Right lung (tissue), 5 donors: ENCODE data around the gene SH3BP2. TPM values are rescaled to one million over a fixed set of nuclear protein-coding genes. Genes with fewer than 3 reads are reported as not detected.
A peak's percentile ranks its signal among the peaks of the same experiment; 100 is the strongest.

ENCODE experiments used
- DNase-seq, 2 donors: peaks; one replicate each; pipeline ENCODE4 v3.0.0-alpha.2; 2013
- polyA plus RNA-seq, 5 donors: library from polyadenylated mRNA; unstranded; fragments of 120-200 nt; gene quantifications; one replicate each; pipeline versions ENCODE4 v1.2.1 to v1.2.3, GENCODE V29; 2013; ENCODE audit warnings: inconsistent platforms in 1 of 5, low replicate concordance in 1 of 5; ENCODE audit not compliant: insufficient read length in 5 of 5, insufficient read depth in 1 of 5

The SH3BP2 gene
- polyA plus RNA-seq, 5 donors, result 33.2 to 59.8 (median 47.8) TPM

DNA sequence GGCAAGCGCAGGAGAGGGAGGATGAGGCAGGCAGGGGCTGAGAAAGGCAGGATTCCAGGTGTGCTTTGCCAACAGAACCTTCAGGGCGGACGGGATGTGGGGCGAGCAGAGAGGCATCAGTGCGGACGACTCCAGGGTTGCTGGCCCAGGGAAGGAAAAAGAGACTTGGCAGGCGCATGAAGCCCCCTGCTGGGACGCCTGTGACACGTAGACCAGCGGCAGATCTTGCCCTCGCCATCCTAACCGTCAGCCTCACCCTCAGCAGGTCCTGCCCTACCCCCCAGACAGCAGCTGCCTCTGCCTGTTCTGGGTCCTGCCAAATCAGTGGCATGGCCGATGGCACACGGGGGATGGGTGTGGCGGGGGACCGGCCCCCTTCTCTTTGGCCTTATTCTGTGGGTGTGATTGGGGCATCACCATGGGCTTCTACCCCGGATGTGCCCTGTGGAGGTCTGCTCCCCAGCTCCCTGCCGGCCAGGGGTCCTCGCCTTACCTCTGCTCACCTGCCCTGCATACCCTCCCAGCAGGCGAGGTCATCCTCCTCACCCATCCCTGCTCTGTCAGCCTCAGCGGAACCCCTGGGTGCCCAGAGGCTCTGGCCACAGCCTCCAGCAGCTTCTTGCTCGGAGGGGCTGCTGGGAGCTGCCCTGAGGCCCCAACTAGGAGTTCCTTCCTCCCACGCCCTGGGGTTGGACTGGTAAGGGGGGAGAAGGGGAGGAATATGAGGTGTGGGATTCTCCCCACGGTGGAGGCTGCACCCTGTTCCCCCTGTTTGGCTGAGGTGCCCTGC lies 2.9 kb upstream of the SH3BP2 start:
- DNase-seq, result no peak

DNA sequence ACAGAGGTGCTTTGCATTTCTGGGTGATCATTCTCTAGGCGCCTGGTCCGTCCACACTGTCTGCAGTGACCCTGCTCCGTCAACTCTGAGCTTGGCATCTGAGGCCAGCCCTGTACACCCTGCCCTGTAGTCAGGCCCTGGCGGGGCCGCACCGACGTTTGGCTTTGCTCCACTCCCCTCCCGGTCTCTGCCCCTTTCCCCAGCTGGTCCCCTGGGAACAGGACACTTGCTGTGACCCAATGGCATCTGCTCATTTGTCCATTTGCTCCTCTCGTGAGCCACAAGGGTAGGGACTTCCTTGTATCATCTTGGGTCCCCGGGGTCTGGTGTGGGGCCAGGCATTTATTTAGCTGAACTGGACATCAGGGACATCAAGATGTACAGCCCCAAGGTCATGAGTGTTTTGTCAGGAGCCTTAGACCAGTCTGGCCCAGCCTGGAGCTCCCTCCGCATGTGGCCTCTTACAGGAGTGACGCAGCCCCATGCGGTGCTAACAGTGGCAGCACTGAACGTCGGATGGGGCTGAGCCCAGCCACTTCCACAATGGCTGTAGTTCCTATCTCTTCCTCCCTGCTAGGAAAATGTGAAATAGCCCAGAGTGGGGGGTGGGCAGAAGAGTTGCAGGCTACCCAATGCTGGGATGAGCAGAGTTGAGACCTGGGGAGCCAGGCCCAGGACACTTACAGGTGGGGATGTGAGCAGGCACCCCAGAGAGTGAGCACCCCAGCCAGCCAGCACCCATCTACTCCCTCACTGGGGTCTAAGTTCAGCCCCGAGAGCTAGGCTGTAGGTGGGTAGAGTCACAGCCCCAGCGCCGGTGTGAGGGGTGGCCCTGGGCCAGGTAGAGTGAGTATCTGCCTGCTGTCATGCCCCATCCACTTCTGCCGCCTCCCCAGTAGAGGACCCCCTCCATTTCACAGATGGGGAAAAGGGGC lies 2.0 kb upstream of the SH3BP2 start:
- DNase-seq, result no peak

DNA sequence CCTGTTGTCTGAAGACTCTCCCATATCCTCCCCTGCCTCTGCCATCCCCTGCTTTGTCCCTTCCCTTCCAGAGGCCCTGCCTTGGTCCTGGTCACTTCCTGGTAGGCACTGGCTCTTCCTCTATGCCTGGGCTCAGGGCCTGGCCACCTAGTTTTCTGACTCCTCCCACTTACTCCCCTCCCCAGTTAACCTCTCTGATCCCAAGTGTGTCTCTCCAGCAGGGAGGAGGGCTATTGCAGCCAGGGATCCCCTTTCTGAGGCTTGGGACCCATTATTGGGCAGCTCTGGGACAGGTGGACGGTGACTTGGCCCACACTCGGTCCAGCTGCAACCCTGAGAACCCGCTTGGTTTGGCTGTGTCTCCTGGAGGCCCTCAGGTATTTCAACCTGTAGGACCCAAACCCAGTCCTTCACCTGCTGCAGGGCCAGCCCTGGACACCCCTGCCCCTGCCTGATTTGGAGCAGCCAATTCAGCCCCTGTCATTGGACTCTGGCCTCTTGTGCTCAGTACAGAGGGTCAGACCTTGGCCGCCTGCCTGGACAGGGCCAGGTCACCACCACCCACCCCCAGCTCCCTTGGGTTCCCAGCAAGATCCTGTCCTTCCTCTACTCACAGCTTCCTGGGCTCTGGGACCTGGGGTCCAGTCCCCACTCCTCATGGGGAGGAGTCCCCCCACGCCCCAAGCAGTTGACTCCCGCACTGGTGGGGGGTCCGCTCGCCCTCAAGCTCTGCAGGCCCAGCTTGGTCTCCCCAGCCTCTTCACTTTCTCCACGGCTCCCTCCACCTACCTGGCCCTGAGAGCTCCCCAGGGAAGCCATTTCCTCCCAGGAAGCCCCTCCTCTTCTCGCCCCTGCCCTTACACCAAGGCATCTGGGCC lies 1.1 kb upstream of the SH3BP2 start:
- DNase-seq, result no peak

DNA sequence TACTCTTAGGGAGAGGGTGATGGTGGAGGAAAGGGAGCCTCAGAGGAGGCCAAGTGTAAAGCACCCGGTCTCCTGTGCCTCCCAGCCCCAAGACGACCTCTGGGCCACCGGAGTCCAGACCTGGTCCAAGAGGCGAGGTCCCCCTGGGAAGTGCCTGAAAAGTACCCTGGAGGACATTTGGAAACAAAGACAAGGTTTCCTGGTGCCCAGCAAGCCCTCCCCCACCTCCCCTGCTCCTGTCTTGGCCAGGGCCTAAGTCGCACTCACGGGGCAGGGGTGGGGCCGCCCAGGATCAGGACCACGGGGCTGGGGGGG lies 532 bp upstream of the SH3BP2 start:
- no peak for DNase-seq

DNA sequence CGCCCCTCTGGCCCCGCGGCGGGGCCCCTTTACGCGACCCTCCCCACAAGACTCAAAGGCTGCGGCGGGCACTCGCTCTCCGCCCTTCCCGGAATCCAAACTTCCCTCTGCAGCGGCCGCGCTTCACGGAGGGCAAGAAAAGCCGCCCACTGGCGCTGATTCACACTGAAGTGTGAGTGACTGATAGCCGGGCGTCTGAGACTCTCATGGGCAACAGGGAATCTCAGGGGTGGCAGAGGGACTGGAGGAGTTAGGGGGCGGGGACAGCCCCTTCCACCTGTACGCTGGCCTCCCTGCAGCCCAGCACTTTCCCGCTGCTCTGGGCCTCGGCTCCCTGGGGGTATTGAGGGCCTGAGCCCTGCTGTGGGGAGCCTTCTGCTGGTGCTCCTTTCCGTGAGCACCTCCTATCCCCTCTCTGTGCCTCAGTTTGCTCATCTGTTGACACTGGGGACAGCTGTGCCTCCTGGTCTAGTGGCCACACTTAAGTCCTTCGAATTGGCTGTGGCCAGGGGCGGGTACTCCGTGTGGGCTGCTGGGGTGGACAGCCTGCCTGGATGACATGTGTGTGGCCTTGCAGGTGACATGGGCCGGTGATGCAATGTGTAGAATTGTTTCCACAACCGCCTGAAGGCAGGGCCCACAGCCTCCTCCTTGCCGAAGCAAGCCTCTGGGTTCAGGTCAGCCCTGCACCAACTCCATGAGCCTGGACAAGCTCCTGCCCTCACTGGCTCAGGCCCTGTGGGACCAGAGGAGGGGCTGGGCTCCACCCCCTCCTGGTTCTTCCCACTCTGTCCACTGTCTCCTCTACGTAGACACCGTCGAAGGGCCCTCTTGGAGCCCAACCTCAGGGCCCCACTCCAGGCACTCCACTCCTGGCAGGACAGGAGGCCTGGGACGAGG lies 951 bp downstream of the SH3BP2 start:
- DNase-seq, result no peak

DNA sequence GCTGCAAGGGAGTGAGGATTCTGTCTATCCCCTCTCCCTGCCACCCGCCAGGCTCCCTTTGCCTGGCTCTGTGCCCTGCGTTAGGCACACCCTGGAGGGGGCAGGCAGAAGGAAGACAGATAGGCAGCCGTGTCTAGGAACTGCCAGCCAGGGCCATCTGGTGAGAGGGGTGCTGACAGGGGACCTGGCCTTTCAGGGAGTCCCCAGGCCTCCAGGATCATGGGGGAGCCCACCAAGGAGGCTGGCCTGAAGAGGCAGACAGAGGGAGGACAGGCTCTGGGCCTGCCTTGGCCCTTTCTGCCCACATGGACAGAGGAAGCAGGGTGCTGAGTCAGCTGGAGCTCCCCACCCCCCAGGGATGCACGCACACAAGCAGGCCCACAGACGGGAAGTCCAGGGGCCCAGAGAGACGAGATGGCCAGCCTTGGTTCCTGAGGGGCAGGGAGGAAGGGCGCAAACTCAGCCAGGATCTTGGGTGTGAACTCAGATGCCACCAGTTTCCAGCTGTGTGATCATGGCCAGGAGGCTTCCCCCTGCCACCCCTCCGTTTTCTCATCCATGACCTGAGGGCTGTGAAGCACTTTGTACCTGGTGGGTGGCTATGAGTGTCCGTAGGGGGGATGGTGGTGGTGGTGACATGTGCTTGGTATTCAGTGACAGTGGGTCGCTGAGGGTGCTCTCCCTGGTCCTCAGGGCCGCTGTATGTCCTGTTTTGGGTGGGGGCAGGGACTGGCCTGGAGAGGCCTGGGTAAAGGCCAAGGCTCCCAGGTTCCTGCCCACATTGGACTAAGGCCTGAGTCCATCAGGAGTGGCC lies 1.8 kb downstream of the SH3BP2 start:
- no peak for DNase-seq

DNA sequence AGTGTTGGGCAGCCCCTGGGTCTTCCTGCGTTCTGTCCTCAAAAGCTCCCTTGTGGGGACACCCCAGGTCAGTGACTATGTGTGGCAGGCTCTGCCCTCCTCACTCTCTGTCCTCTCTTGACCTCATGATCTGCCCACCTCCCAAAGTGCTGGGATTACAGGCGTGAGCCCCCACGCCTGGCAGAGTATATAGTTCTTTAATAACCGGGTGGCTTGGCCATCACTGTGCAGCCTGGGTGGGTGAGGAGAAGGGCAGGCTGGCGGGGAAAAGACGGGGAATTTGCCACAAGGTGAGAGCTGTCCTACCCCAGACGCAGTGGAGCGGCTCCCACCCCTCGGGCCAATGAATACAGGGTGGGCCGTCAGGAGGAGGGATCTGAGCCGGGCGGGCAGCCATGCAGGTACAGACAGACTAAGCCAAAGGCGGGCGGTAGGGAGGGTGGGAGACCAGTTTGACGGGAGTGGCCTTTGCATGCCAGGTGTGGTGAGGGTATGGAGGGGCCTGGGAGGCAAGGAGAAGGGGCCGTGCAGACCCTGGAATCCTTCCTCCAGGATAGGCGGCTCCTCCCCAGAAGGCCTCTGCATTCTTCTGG lies 2.5 kb downstream of the SH3BP2 start:
- DNase-seq, result no peak

DNA sequence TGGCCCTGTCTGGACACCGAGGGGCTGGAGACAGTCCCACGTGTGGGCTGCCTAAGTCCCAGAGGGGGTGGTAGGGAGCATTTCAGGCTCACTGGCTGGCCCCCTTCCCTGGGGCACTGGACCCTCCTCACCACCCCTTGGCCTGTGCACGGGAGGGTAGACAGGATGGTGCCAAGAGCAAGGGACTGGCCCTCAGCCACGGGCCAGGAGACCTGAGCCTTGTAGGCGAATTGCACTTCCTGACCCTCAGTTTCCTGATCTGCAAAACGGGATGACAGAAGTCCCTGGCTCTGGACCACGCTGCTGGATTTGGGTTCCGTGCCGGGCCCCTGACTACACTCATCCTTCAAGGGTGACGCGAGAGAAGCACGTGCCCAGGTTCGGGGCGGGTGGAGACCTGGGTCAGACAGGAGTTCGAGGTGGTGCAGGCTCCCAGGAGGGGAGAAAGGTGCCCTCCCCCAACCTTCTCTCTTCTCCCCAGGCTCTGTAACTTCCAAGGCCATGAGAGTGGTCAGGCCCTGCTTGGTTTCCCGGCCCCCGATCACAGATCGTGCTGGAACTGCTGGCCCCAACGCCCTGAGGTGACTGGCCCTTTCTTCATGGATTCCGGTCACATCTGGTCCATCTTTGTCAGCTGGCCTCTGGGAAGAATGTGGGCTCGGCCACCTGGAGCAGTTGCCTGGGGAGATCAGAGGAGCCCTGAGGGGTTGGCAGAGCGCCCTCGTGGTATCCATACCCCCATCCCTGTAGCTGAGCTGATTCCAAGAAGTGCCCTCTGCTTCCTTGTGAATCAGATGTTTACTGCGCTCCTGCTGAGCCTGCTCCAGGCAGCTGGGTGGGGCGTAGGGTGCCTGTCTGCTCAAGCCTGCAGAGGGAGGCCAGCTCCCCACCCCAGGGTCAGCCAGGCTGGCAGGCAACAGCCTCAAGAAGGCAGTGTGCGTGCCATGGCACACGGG lies 3.3 kb downstream of the SH3BP2 start:
- no peak for DNase-seq

DNA sequence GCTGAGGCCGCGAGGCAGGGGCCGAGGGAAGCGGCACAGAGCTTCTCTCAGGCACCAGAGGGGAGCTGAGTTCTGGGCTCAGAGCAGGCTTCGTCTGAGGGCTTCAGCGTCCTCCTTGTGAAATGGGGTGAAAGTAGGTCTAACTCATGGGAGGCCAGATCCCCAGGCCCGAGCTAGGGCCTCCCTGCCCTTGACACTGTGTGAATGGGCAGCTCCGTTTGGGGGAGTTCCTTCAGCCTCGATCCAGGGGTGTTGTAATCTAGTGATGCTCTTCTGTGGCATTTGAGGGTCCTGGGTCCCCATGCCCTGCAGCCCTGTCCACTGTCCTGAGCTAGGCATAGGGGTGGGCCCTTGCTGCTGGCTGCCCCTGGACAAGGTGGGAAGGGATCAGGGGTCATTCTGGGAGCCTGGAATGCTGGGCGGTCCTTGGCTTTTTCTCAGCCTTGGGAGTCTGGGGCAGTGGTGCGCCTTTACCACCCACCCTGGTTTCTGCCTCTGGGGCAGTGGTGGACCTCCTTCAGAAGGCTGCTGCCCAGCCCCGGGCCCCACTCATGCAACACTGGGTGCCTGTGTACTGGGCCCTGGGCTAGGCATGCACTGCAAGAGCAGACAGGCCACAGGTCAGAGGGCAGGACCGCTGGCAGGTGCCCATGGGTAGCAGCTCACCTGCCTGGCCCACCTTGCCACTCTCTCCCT lies 4.1 kb downstream of the SH3BP2 start:
- no peak for DNase-seq

DNA sequence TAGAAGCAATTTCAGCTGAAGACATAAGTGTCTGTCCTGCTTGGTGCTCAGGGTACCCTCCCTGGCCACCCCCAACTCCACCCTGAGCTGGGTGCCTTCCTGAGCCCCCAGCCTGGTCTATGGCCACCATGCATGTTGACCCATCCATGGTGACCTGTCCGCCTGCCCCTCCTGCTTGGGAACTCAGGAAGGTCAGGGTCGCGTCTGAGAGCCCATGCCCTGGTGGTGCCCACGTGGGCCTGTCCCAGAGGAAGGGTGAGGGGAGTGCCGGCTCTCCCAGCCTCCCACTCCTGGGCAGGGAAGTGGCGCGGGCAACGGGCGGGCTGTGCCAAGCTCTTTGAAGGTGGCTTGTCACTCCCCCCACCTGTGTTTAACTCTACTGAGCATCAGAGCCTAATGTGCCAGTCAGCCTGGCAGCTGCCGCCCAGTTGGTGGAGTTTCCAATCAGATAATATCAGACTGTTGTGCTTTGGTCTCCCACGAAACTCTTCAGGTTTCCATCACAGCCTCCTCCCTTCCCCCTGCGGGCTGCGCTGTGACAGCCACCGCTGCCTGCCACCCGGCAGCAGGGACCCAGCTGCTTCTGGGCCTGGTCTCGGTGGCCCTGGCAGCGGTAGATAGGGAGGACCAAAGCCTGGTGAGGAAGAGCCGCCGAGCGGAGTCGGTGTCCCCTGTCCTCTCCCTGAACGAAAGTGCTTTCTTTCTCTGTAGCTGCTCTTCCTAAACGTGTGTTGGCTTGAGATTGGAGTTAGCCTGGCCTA lies 4.8 kb downstream of the SH3BP2 start:
- no peak for DNase-seq

DNA sequence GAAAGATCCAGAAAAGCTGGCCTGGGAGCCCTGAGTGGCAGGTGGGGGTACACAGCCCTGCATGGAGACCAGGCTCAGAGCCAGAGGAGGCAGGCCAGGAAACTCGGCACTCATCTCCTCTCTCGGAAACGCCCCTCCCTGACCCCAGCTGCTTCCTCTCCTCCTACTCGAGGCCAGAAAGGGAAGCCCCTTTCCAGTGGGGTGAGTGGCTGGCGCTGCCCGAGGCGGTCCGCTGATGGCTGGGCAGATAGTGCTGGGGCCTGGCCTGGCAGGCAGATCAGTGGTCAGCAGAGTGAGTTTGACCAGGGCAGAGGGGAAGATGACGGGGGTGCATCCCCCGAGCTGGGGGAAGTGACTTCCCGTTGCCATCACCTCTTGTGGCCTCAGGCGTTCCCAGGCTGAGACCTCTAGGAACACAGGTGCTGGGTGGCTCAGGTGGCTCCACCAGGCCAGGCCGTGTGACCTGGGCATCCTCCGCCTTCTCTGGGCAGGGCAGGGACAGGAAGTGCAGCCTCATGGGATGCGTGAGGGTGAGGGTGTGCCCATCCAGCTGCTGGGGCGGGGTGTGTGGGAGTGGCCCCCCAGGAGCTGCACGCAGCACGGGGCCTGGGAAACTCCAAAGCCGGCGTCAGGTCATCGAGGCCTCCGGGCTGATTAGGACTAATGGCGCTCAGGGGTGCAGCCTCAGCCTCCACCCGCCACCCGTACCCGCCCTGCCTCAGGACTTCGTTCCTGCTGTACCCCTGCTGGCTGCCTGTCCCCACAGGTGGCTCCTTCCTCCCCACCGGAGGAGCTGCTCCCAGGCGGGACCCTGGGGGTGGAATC lies 5.7 kb downstream of the SH3BP2 start:
- DNase-seq, result peak in 1 of 2 donors; percentile 68

DNA sequence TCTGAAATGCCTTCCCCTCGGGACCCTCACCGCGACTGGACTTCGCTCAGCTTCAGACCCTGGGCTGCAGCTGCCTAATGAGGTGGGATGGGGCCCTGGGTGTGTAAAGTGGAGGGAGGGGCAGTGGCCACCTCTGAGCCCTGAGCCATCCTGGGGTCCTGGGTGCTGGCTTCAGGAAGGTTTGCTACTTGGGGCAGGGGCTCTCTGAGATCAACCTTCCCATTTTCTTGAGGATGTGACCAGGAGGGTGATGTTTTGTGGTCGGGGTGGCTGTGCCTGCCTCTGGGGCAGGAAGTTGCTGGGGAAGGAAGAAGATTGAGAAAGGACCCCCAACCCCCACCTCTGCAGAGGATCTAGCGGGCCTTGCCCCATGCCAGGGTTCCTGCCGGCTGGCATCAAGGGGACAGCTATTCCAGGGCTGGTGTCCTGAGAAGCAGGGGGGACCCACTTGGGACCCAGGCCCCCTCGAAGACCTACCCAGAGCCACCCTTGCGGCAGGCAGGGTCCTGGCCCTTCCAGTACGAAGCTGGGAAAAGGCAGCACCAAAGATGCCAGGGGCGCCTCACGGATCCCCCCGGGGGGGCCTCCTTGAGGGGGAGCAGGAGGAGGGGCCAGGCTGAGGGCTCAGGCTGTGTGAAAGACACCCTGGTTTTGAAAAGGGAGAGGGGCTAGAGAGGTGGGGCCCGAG lies 6.5 kb downstream of the SH3BP2 start:
- DNase-seq, result no peak

DNA sequence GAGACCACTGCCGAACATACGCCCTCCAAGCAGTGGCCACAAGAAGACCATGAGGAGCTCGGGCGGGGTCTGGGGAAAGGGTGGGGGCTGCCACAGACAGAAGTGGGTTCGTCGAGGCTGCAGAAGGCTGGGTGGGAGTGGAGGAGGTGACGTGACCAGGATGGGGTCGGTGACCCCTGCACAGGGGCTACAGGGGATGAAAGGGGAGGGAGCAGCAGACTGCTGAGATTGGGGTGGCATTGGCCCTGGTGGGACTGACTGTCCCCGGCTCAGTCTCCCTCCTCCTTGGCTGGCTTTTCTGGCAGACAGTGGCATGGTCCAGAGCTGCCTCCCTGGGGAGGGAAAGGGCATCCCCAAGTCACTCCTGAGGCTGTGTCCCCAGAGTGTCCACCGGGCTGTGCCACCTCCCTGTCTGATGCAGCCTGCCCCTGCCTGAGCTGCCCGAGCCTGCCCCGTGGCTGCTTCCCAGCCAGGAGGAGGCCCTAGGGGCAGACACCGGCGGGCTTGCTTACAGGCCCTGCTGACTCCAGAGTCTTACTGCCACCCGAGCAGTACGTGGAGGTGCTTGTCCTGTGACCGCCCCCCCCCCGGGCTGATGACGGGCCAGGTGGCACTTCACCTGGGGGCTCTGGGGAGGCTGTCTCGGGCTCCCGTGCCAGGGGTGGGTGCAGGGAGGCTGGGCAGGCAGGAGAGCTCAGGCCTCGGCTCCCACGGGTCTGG lies 7.2 kb downstream of the SH3BP2 start:
- DNase-seq, result no peak

DNA sequence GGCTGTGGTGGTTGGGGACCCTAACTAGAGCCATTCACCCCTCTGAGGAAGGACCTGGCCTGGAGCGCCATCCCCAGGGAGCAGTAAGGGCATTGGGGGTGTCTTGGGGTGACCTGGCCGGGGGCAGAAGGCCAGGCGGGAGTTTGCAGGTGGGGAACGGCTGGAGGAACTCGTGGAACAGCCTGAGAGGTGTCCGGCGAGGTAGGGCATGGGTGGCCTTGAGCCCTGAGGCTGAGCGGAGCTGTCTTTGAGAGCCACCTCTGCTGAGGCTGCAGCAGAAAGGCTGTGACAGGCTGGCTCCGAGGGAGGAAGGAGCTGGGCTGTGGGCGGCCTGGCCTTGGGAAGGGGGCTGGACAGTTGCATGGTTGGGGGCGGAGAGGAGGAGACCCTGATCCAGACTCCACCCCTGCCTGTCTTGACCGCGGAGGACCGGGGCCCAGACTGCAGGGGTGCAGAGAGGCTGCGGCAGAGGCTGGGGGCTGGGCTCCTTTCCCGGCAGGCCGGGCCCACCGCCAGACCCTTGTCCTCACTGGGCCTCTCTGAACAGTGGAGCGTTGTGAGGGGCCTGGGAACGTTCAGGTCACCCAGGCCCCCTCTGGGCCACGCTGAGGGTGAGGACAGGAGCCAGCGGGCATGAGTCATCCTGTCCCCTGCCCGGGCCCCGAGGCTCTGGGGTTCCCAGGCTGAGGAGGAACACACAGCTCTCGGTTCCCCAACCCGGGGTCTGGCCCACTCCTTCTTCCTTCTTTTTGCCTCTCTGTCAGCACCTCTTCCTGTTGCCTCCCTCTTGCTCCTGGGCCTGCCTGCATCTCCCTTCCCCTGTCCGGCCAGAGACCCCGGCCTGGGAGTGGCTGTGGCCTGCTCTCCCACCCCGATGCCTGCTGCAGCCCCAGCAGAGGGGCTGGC lies 8.1 kb downstream of the SH3BP2 start:
- DNase-seq, result peak; percentile 85 to 86
